ENCODE measurements around the gene LOXL1.

The LOXL1 gene

GRCh38 chr15:73981761-73982221, 55.5 kb downstream of the LOXL1 start:
- DNase-seq: no peak

DNA sequence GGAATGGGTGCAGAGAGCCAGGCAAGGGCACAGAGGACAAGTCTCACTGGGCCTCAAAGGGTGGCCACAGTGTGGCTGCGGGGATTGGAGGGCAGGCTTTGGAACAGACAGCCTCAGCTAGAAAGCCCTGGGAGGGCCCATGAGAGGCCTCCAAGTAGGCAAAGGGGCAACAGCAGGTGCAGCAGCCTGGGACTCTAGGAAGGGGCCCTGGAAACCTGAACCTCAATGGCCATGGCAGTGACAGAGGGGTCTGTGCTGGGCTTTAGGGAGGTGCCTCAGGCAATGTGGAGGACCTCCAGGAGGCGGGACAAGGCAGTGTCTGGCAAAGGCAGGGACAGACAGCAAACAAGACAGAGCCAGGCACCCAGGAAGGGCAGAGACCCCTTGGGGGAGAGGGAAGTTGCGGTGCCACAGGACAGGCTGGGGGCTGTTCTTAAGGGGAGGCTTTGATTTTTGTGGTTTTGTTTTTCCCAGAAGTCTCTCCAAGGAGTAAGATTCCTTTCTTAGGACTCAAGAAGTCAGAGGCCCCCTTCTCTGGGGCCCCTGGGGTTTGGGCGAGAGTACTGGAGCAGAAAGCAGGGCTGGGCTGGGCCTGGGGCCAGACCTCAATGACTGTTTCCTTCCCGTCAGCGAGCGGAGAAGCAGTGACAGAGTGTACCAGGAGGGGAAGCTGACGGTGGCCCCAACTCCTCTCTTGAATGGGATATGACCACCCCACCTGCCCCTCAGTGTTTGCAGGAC, 56.1 kb downstream of the LOXL1 start:
- DNase-seq: peak; percentile 44

GRCh38 chr15:73983211-73983727, 57.0 kb downstream of the LOXL1 start:
- no peak for DNase-seq

DNA sequence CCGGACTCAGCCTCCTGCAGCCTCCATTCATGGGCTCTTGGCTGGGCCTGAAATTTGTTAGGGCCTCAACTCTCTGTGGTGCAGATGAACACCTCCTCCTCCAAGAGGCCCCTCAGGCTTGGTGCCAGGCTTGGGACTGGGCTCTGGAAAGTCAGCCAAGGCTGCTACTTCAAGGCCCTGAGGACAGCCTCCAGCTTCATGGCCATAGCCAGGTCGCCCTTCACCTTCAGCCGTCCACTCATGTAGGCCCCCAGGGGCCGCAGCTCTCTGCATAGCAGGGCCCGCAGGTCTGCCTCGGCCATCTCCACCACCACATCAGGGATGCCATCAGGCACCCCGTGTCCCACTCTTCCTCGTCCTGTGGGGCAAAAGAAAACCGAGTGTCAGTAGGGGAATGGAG, 57.5 kb downstream of the LOXL1 start:
- no peak for DNase-seq

GRCh38 chr15:73984208-73984979, 58.1 kb downstream of the LOXL1 start:
- DNase-seq: no peak

GRCh38 chr15:73985101-73985873, 59.0 kb downstream of the LOXL1 start:
- no peak for DNase-seq

DNA sequence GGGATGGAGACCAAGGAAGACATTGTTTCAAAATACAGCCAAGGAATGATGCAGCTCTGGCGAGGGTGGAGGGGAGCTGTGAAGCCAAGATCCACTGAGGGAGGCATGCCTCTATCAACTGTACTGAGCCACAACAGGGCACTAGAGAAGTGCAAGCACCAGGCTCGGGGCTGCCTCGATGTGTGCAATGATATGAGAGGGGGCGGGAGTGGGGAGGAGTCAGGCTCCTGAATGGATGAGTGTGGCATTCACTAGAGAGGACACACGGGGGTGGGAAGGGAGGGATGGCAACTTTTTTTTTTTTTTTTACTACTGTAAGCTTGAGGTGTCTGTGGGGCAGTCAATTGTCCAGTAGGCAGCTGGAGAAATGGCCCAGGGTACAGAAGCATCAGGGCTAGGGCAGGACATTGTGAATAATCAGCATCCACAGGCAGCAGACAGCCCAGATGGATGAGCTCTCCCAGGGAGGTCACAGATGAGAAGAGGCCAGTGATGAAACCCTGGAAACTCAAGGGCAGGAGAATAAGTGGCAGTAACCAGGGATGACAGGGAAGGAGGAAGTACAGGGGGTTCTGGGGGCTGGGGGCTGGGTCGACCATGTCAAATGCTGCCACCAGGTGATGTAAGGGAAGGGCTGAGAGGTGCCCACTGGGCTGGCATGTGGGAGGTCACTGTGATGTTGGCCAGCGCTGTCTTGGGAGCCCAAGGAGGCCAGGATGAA, 60.0 kb downstream of the LOXL1 start:
- no peak for DNase-seq

GRCh38 chr15:73986776-73987056, 60.5 kb downstream of the LOXL1 start:
- no peak for DNase-seq

- DNase-seq: no peak
These were observed 61.0 kb downstream of the LOXL1 start for GRCh38 chr15:73987250-73987649.

- no peak for DNase-seq
These were observed 61.6 kb downstream of the LOXL1 start for GRCh38 chr15:73987681-73988444.

GRCh38 chr15:73988445-73988969, 62.2 kb downstream of the LOXL1 start:
- no peak for DNase-seq

DNA sequence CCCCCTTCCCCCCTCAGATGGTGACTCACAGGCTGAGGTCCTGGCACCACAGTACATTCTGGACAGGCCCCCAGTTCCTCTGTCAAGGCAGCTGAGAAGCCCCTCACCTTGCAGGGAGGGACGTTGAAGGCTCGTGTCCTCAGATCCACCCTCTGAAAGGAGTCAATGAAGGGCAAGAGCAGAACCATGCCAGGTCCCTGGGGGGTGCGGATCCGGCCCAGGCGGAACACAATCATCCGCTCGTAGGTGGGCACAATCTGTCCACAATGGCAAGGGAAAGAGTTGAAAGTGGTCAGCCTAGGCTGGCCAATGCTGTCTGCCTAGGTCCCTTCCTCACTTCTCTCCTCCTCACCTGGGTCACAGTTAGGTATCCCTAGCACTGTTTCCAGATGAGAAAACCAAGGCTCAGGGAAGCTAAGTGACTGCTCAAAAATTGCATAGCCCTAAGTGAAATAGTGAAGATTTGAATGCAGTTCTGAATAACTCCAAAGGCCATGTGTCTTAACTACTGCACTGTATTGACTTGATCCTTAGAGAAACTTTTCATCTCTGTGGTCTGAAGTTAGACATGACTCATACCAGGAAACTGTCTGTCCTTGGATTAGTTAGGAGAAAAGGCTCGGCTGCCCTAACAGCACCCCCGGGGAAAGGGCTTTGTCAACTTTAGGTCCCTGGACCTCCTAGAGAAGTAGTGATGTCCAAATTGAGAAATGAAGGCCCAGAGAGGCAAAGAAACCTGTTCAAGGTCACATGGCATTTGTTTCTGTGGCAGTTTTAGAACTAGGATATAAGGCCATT, 62.9 kb downstream of the LOXL1 start:
- DNase-seq: no peak

GRCh38 chr15:73990250-73991005, 64.2 kb downstream of the LOXL1 start:
- DNase-seq: no peak

DNA sequence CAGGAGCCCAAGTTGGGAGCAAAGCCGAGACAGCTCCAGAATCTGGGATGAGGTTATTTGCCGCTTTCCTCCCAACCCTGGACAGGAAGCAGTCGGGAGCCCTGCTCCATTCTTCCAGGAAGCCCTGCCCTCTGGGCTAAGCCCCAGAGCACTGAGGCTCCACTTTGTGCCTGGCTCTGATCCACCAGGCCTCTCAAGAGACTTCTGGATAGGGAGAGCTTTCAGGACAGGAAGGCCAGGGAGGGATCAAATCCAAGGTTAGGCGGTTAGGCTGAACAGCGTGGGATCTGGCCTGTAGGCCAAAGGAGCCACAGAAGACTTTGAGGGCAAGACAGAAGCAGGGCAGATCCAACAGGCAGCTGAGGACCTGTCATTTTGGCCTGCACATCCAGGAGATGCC, 65.0 kb downstream of the LOXL1 start:
- DNase-seq: no peak

GRCh38 chr15:73991726-73992593, 65.7 kb downstream of the LOXL1 start, which contains the start of gene STOML1:
TSS of gene STOML1 (minus strand) at chr15:73992295. CDS start at chr15:73992223, 72 bp downstream.
- DNase-seq: peak; percentile 96

DNA sequence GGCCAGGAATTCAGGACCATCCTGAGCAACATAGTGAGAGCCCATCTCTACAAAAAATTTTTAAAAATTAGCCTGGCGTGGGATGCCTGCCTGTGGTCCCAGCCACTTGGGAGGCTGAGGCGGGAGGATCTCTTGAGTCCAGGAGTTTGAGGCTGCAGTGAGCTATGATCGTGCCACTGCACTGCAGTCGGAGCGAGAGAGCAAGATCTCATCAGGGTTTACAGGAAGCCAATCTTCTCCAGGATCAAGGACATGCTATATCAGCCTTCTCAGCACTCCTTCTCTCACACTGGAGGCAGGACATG, 66.3 kb downstream of the LOXL1 start:
- DNase-seq: no peak

DNA sequence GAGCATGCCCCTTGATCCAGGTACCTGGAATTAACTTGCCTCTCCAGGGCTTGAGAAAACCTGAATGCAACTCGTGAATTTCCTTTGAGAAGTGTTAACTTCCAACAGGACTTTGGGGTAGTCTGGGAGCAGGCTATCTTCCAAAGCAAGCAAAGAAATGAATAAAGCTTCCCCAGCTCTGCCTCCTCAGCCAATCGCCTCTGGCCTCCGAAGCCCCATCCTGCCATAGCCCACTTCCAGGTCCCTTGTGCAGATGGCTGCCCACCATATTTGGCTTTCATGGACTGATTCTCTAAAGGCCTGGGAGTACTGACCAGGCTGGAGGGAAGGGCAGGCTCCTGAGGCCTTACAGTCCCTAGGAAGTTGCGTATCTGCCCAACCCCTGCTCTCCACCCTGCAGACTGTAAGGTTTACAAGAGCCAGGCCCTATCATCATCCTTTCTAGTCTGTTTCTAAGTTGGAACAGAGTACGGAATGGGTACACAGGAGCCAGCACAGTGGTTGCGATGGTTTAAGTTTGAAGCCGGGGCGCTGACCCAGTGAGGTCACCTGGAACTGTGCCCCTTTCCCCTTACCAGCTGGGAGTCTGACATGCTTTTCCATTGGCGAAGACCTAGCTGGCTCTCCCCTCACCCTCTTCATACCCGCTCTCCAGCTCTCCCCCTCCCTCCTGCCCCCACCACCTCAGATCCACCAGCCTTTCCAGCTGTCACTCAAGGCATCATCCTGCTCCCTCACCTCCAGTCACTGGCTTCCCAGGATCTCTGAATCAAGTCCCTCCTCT, 67.1 kb downstream of the LOXL1 start:
- no peak for DNase-seq

- DNase-seq: peak; percentile 96
These were observed 68.2 kb downstream of the LOXL1 start, which contains the start of gene PML for GRCh38 chr15:73994413-73994883. TSS of gene PML (plus strand) at chr15:73994716. CDS start at chr15:73994813, 97 bp downstream.
